Activated effector memory CD4-positive, alpha-beta T cell treated with Interleukin-2 at 50 U/mL for 16 hours (primary cell): ENCODE measurements around the gene UBXN2A.
"Not testable (repeated sequence)": the region's sequence is repeated elsewhere in the genome, so short reads cannot be mapped to it uniquely, and the experiment has no call there.

Experiments
- DNase-seq: peaks from one replicate; pipeline ENCODE4 v3.0.0-alpha.2; 2020

The UBXN2A gene

GRCh38 chr2:23941644-23942043, 1.4 kb downstream of the UBXN2A start:
- no peak for DNase-seq

- DNase-seq = no peak
Observed at GRCh38 chr2:23943666-23944065, 3.4 kb downstream of the UBXN2A start.

- no peak for DNase-seq
Observed at GRCh38 chr2:23944527-23944926, 4.3 kb downstream of the UBXN2A start.

GRCh38 chr2:23944976-23945375, 4.7 kb downstream of the UBXN2A start:
- no peak for DNase-seq

- DNase-seq = no peak
Observed at GRCh38 chr2:23947350-23947749, 7.1 kb downstream of the UBXN2A start.

GRCh38 chr2:23952558-23952957, 12.3 kb downstream of the UBXN2A start:
- DNase-seq = not testable (repeated sequence)

- no peak for DNase-seq
Observed at GRCh38 chr2:23953625-23954024, 13.4 kb downstream of the UBXN2A start.

- no peak for DNase-seq
Observed at GRCh38 chr2:23954325-23955014, 14.2 kb downstream of the UBXN2A start.

- DNase-seq = no peak
Observed at GRCh38 chr2:23967846-23968245, 27.6 kb downstream of the UBXN2A start.

GRCh38 chr2:23976883-23977282, 36.6 kb downstream of the UBXN2A start:
- DNase-seq = no peak

- no peak for DNase-seq
Observed at GRCh38 chr2:23988371-23988770, 48.1 kb downstream of the UBXN2A start.

GRCh38 chr2:23992931-23993330, 52.7 kb downstream of the UBXN2A start:
- DNase-seq = no peak

- DNase-seq = no peak
Observed at GRCh38 chr2:23993736-23994269, 53.5 kb downstream of the UBXN2A start.

- DNase-seq = no peak
Observed at GRCh38 chr2:23994567-23994966, 54.3 kb downstream of the UBXN2A start.

GRCh38 chr2:24007693-24008092, 67.4 kb downstream of the UBXN2A start:
- no peak for DNase-seq

GRCh38 chr2:24008672-24009366, 68.6 kb downstream of the UBXN2A start:
- no peak for DNase-seq

GRCh38 chr2:24009367-24009679, 69.1 kb downstream of the UBXN2A start:
- DNase-seq = no peak

- no peak for DNase-seq
Observed at GRCh38 chr2:24009680-24010476, 69.6 kb downstream of the UBXN2A start, which contains the start of gene MFSD2B. MFSD2B (plus strand) TSS chr2:24010085; CDS start chr2:24010097, 12 bp downstream.

- DNase-seq = no peak
Observed at GRCh38 chr2:24010477-24011249, 70.4 kb downstream of the UBXN2A start.

GRCh38 chr2:24011250-24012104, 71.2 kb downstream of the UBXN2A start:
- no peak for DNase-seq

- DNase-seq = no peak
Observed at GRCh38 chr2:24012521-24013188, 72.4 kb downstream of the UBXN2A start.
